Stimulated activated CD4-positive, alpha-beta T cell treated with anti-CD3 and anti-CD28 coated beads, Interleukin-4, amount 100 ng/mL, for 24 hours (primary cell): Measurements from ENCODE around the gene CYP19A1.
"Not testable (repeated sequence)": the region's sequence is repeated elsewhere in the genome, so short reads cannot be mapped to it uniquely, and the experiment has no call there.

Source experiments
- DNase-seq: peaks from one replicate; pipeline ENCODE4 v3.0.0-alpha.2; 2020

CYP19A1 gene

GRCh38 chr15:51288143-51289065 lies 50.0 kb downstream of the CYP19A1 start:
- DNase-seq, result no peak

GRCh38 chr15:51286816-51287215 lies 51.6 kb downstream of the CYP19A1 start:
- DNase-seq, result no peak

- DNase-seq, result no peak
Measured at GRCh38 chr15:51285399-51285798, 53.0 kb downstream of the CYP19A1 start.

- no peak for DNase-seq
Measured at GRCh38 chr15:51284871-51285270, 53.5 kb downstream of the CYP19A1 start.

GRCh38 chr15:51283026-51283425 lies 55.4 kb downstream of the CYP19A1 start:
- DNase-seq, result no peak

- not testable (repeated sequence) for DNase-seq
Measured at GRCh38 chr15:51282241-51282640, 56.2 kb downstream of the CYP19A1 start.

- no peak for DNase-seq
Measured at GRCh38 chr15:51281368-51281967, 56.9 kb downstream of the CYP19A1 start.

GRCh38 chr15:51280838-51281237 lies 57.6 kb downstream of the CYP19A1 start:
- DNase-seq, result no peak

- no peak for DNase-seq
Measured at GRCh38 chr15:51279391-51279790, 59.0 kb downstream of the CYP19A1 start.

- no peak for DNase-seq
Measured at GRCh38 chr15:51277101-51277500, 61.3 kb downstream of the CYP19A1 start.

- no peak for DNase-seq
Measured at GRCh38 chr15:51274956-51275355, 63.4 kb downstream of the CYP19A1 start.

GRCh38 chr15:51270706-51271105 lies 67.7 kb downstream of the CYP19A1 start:
- no peak for DNase-seq

GRCh38 chr15:51269496-51269895 lies 68.9 kb downstream of the CYP19A1 start:
- no peak for DNase-seq

- DNase-seq, result no peak
Measured at GRCh38 chr15:51267703-51268083, 70.7 kb downstream of the CYP19A1 start.

- DNase-seq, result no peak
Measured at GRCh38 chr15:51267051-51267702, 71.2 kb downstream of the CYP19A1 start.

GRCh38 chr15:51266656-51267050 lies 71.7 kb downstream of the CYP19A1 start:
- DNase-seq, result no peak

GRCh38 chr15:51265037-51265555 lies 73.3 kb downstream of the CYP19A1 start:
- no peak for DNase-seq

GRCh38 chr15:51263726-51264125 lies 74.7 kb downstream of the CYP19A1 start:
- DNase-seq, result no peak

- no peak for DNase-seq
Measured at GRCh38 chr15:51263116-51263515, 75.3 kb downstream of the CYP19A1 start.

- DNase-seq, result no peak
Measured at GRCh38 chr15:51262463-51262862, 75.9 kb downstream of the CYP19A1 start.

GRCh38 chr15:51261113-51261512 lies 77.3 kb downstream of the CYP19A1 start:
- DNase-seq, result not testable (repeated sequence)

GRCh38 chr15:51260202-51260601 lies 78.2 kb downstream of the CYP19A1 start:
- no peak for DNase-seq

GRCh38 chr15:51255533-51255932 lies 82.9 kb downstream of the CYP19A1 start:
- no peak for DNase-seq

GRCh38 chr15:51253366-51253765 lies 85.0 kb downstream of the CYP19A1 start:
- no peak for DNase-seq
